ENCODE results near the gene ITPRIPL1. TPM values are rescaled to one million over a fixed set of nuclear protein-coding genes. Genes with fewer than 3 reads are reported as not detected.
A peak's percentile ranks its signal among the peaks of the same experiment; 100 is the strongest.

ITPRIPL1 gene
- total and polyA plus RNA-seq, 9 donors, result 0.11 to 1.2 (median 0.46) TPM

DNA sequence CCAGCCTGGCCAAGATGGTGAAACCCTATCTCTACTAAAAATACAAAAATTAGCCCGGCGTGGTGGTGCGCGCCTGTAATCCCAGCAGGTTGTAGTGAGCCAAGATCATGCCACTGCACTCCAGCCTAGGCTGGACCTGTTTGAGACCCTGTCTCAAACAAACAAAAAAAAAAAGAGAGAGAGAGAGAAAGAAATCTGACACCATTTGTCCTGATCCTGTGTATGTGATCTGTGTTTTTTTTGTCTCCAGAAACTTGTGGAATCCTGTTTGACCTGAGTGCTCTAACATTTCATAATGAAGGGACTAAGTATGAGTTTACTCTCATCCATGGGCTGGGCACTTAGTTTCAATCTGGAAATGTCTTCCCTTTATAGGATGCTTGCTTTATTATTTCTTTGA is 6.4 kb upstream of the ITPRIPL1 start:
- Histone ChIP-seq H3K36me3 (no peaks in the 10 kb centered on the region), H3K27ac (no peak overlapping the region), H3K4me3 (no peak overlapping the region), H3K9me3 (no peaks in the 10 kb centered on the region), H3K4me1 (ENCODE audit: insufficient read depth) (no peaks in the 10 kb centered on the region), H3K27me3 (no peaks in the 10 kb centered on the region)
- WGBS, 3 donors, result 94 to 96% (median 95%) methylated on average over 4 of the region's 4 CpGs
- intact Hi-C loops (cut with DNase I), result no loop called here
- DNase-seq, result no peak
- TF ChIP-seq CTCF (IDR thresholded peaks at IDR 0.05), result no peak
- TF ChIP-seq EP300 (IDR thresholded peaks at IDR 0.05), result no peak
- TF ChIP-seq POLR2A (IDR thresholded peaks at IDR 0.05), result no peak

GRCh38 chr2:96319396-96319795 is 5.7 kb upstream of the ITPRIPL1 start:
- no peak for TF ChIP-seq POLR2A (IDR thresholded peaks at IDR 0.05)
- Histone ChIP-seq H3K4me1 (ENCODE audit: insufficient read depth) (no peaks in the 10 kb centered on the region), H3K9me3 (no peaks in the 10 kb centered on the region), H3K36me3 (no peaks in the 10 kb centered on the region), H3K27ac (no peak overlapping the region), H3K4me3 (no peak overlapping the region), H3K27me3 (no peaks in the 10 kb centered on the region)
- intact Hi-C loops (cut with DNase I), result no loop called here
- no peak for DNase-seq
- WGBS, 3 donors, result 82 to 96% (median 95%) methylated on average over 1 of the region's 1 CpG

DNA sequence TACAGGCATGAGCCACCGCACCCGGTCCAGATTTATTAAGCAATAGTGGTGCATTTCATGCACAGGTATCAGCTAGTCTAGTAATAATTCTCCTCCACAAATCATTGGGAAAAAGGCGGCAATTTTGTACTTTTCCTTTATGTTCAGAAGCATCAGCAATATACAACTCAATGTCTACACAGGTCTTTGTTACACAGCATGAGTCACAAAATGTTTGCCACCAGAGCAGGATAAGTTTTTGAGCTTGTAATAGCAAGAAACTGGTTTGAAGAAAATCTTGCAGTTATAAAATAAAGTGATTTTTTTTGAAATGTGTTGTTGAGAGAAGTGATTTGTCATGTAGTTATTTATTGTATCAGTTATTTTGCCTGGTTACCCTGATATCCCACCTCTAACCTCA is 4.8 kb upstream of the ITPRIPL1 start:
- no peak overlapping the region for H3K4me3 ChIP-seq
- no peak for DNase-seq
- TF ChIP-seq CTCF (IDR thresholded peaks at IDR 0.05), result no peak
- no peak for TF ChIP-seq EP300 (IDR thresholded peaks at IDR 0.05)
- no peak for TF ChIP-seq POLR2A (IDR thresholded peaks at IDR 0.05)
- no peaks in the 10 kb centered on the region for H3K4me1 ChIP-seq (ENCODE audit: insufficient read depth)
- H3K27me3 ChIP-seq, result no peaks in the 10 kb centered on the region
- no peaks in the 10 kb centered on the region for H3K36me3 ChIP-seq
- WGBS, 3 donors, result 77 to 82% (median 82%) methylated on average over 3 of the region's 3 CpGs
- H3K27ac ChIP-seq, result no peak overlapping the region
- intact Hi-C loops (cut with DNase I), result no loop called here
- H3K9me3 ChIP-seq, result no peaks in the 10 kb centered on the region

GRCh38 chr2:96320728-96321622 is 4.1 kb upstream of the ITPRIPL1 start:
- peak in 2 of 5 donors; percentile 31 to 44 for DNase-seq
- 5% methylated on average over 41 of the region's 41 CpGs for WGBS, 3 donors
- TF ChIP-seq EP300 (IDR thresholded peaks at IDR 0.05) (no peak), POLR2A (IDR thresholded peaks at IDR 0.05) (no peak), CTCF (IDR thresholded peaks at IDR 0.05) (no peak)
- Histone ChIP-seq H3K36me3 (no peaks in the 10 kb centered on the region), H3K4me1 (ENCODE audit: insufficient read depth) (no peaks in the 10 kb centered on the region), H3K4me3 (peak overlapping the region; percentile 33), H3K27me3 (no peaks in the 10 kb centered on the region), H3K27ac (no peak overlapping the region), H3K9me3 (no peaks in the 10 kb centered on the region)
- intact Hi-C loops (cut with DNase I), result no loop called here

DNA sequence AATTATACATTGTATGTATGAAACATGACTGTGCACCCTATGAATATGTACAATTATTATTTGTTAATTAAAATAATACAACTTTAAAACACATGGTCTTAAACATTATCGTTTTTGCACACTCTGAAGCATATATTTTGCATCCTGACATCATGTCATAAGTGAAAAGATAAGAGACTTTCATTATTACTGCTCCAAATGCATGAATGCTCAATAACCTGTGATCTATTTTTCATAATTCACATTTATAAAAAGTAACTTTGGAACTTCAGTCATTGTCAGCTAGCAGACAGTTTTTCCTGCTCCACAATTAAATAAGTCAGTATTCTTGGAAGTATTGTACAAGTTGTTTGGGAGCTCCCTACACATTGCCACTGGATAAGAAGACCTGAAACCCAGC is 1.3 kb upstream of the ITPRIPL1 start:
- no peaks in the 10 kb centered on the region for H3K4me1 ChIP-seq (ENCODE audit: insufficient read depth)
- DNase-seq, result no peak
- no peak overlapping the region for H3K4me3 ChIP-seq
- no peaks in the 10 kb centered on the region for H3K9me3 ChIP-seq
- intact Hi-C loops (cut with DNase I), result no loop called here
- no peaks in the 10 kb centered on the region for H3K36me3 ChIP-seq
- 82 to 93% (median 90%) methylated on average over 1 of the region's 1 CpG for WGBS, 3 donors
- TF ChIP-seq CTCF (IDR thresholded peaks at IDR 0.05) (no peak), EP300 (IDR thresholded peaks at IDR 0.05) (no peak), POLR2A (IDR thresholded peaks at IDR 0.05) (no peak)
- H3K27me3 ChIP-seq, result no peaks in the 10 kb centered on the region
- no peak overlapping the region for H3K27ac ChIP-seq

All from ovary (tissue), 9 donors.